GM19193 (cell line): ENCODE measurements around the gene CNTN6.

Experiments used
- POLR2A ChIP-seq: IDR thresholded peaks from 4 replicates; pipeline ENCODE4 v1.6.1; 2011; ENCODE audit not compliant: insufficient read depth, insufficient read length; ENCODE audit errors: extremely low read depth

CNTN6 gene

DNA sequence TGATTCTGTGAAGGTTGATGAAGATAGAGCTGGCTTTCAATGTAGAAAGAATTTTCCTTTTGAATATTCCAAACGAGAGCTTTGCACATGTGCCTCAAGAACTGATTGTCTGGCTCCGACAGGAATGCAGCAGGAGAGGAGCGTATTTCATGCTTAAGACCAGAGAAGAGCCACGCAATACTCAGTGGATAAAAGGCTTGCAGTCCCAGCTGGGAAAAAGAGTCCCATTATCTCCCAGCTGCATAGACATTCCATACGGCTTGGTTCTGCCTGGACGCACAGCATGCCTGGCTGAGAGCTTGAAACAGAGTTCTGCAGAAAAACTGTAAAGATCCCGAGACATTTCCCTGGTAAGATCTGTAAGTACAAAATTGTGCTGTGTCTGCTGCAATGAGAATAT is at the start of gene CNTN6:
Gene CNTN6 (plus strand): TSS at position 254 of the 400 bp plus-strand sequence. CDS start 54,985 bp downstream, outside the sequence.
- no peak for TF ChIP-seq POLR2A

DNA sequence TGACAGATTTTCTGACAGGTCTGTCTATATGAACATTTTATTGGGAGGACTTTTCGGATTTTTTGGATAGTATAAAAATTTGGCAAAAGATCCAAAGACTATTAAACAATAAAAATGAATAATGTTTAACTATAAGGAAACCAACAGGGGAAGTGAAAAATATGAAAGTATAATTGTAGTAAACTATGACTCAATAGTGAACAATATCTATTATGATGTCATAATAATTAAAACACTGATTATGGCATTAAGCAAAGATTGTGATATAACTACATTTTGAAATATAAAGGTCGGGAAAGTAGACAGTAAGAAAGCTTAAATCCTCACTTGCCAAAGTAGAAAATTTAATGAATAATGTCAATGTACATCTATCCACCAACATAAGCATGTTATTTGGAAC is 44.3 kb upstream of the CNTN6 start:
- no peak for TF ChIP-seq POLR2A

DNA sequence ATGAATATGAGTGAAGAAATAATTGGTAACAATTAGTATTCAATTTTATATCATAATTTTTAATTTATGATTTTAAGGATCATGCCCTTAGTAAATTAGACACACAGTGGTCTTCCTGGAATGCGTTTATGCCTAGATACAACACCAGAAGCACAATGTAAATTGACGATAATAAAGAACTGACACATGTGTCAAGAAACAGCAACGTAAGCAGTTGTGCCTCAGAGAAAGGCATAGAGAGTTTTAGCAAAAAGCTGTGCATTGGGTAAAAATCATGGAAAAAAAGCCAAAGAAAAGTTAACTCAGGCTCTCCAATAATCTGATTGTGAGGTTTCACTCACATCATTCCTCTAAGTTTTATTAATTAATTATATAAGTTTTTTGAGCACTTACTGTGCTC is 37.0 kb upstream of the CNTN6 start:
- no peak for TF ChIP-seq POLR2A

DNA sequence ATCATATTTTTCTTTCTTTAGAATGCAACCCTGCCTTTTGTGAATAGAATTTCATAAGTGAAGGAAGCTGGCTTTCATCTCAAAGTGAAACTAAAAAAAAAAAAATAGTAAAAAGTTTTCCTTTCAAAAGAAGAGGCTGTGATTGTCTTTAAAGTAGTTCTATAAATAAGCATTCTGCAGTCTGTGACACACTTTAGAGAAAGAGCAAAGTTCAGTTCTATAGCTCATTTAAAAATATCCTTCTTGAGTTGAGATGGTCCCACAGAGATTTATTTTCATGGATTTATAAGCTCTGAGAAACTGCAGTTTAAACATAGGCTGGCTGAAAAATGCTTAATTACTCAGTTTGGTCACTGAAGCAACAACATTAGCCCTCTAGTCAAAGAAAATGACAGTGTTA is 36.1 kb upstream of the CNTN6 start:
- TF ChIP-seq POLR2A, result no peak

DNA sequence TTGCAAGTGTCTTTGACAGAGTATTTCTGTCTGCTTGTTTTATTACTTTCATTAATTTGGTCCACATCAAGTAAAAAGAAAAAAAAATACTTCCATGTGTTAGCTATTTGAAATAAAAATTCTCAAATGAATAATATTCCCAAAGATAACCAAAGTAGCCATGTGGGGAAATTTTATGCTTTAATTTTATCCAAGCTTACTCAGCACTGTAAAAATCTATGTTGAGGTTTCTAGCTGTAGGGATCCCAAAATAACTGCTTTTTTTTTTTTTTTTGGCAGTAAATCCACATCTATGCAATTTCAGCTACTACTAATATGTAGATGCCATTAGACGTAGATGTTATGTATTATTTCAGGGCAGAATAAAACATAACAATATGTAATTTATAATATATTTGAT is 35.4 kb upstream of the CNTN6 start:
- no peak for TF ChIP-seq POLR2A

DNA sequence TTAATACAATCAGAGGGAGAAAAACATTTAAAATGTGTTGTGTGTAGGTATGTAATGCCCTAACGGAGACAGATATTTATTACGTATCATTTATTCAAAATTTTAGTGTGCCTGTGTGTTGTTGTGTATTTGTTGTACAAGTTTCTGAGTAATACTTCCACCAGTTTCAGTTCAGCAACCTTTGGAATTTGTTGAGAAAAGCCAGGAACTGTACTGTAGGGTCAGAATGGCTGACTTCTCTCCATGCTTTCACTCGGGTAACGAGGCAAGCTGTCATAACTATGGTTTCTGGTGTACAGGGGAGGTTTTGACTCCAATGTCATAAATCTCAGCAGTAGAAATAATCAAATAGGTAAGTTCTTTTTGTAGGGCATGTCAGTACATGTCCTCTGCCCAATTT is 23.8 kb upstream of the CNTN6 start:
- no peak for TF ChIP-seq POLR2A

DNA sequence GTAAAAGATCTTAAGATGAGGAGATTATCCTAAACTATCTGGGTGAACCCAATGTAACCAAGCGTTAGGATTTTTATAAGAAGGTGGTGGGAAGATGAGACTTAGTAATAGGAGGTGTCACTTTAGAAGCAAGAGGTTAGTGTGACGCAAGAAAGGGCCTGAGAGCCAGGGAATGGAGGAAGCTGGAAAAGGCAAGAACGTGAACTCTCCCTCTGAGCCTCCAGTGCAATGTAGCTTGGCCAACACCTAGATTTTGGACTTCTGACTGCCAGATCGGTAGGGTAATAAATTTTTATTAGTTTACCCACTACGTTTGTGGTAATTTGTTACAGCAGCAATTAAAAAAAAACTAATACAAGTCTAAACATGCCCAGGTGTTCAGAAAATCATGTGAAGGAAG is 20.8 kb upstream of the CNTN6 start:
- TF ChIP-seq POLR2A, result no peak

DNA sequence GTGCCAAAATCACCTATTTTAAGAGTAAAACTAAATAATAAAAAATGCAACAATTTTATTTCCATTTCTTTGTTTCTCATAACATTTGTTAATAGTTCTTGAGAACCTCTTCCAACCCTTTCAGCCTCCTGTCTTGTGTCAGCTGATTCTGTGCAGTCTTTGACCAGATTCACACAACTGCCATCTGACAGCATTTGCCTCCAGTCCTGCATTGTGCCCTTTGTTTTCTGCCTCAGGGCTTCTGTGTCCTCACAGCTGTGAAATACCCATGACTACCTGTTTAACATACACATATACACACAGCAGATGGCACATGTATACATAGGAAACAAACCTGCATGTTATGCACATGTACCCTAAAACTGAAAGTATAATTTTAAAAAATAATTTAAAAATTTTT is 13.2 kb upstream of the CNTN6 start:
- TF ChIP-seq POLR2A, result no peak

DNA sequence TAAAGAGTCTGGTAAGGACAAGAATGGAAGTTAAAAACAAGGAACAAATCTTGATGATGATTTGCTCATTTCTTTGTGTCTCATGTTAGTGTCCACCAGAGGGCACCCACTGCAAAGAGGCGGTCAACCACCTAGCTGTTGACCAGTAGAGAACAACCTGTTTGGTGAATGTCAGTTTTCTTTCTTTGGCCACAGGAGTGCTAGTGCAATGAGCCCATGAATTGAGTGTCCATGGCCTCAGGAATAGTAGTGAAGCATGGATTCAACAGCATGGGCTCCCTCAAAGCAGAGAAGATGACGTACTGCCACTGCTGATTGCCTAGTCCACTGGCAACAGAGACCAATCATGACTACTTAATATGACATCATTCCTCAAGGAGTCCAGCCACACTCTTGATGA is 10.7 kb upstream of the CNTN6 start:
- TF ChIP-seq POLR2A, result no peak

DNA sequence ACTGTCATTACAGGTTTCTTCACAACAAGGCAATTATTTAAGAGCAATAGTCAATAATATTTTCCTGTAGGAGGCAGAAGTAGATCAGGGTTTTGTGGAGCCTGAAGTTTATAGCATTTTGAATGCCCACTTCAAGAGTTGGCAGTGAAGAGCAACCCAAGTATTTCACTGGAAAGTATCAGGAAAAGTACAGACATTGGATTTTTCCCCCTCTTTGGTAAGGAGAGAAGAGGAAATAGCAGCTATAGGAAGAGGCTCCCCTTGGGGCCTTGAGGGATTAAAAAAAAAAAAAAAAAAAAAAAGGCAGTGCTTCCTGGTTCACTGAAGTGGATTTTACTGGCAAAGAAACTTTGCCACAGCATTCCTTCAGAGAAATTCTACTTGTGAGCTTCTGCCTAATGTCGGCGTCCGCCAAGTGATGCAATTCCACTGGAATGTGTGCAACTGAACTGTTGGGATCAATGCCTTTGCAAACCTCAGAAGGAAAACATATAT is 5.7 kb upstream of the CNTN6 start:
- no peak for TF ChIP-seq POLR2A

DNA sequence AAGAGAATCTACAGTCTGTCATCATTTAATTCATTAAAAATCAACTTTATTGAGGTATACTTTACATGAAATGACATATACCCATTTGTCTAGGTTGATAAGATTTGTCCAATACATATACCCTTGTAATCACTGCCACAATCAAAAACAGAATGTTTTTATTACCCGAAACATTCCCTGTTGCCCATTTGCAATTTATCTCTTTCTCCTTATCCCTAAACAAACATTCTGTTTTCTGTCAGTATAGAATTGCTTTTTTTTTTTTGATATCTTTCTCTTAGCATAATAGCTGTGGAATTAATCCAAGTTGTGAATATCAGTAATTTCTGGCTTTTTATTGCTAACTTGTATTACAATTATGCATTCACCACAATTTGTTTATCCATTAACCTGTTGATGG is 4.3 kb upstream of the CNTN6 start:
- TF ChIP-seq POLR2A, result no peak

DNA sequence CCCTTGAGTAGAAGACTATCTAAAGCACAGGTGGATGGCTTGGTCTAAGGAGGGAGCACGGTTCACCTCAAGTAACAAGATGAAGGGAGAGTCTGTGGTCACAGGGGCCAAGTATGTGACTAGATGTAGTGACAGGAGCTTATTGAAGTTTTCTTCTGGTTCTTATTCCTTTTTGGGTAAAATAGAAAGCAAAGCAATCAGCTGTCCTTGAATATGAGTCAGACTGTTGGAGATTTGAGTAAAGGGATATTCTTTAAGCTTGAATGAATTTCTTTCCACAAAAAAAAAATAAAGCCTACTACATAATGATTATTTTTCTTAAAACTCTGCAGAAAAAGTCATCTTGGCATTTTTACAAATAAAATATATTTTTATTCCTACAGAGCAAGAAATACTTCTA is 1.5 kb upstream of the CNTN6 start:
- no peak for TF ChIP-seq POLR2A

DNA sequence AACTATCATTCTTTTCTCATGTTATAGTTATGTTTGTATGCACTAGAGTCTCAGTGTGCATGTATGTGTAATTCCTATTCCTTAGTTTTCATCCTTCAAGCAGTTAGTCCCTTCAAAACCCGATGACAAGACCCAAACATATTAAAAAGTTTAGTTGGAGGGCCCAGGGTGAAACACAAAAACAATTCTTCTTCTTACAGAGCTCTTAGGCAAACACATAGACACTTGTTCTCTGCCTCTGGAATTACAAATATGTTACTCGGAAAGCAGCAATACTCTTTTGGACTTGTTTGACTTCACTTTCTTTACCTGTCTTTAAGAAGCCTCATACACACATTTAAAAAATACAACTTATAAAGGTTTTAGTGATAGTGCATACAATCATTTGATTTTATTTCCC is 763 bp upstream of the CNTN6 start:
- TF ChIP-seq POLR2A, result no peak

DNA sequence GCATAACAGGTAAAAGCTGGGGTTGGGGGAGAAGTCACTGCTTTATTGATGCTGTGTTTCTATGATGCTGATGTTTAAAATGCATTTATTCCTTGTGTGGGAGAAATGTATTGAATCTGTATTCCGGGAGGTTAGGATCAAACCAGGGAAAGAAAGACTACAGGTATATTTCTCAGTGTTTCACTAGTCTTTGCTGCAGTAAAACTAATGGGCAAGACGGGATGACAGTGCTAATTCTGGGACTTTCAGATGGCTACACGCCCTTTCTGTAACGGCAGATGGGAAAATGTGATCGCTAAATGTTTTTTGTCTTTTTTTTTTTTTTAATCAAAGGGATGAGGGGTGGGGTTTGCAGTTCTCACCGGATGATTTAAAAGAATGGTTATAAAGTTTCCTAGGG is 393 bp downstream of the CNTN6 start:
- TF ChIP-seq POLR2A, result no peak

DNA sequence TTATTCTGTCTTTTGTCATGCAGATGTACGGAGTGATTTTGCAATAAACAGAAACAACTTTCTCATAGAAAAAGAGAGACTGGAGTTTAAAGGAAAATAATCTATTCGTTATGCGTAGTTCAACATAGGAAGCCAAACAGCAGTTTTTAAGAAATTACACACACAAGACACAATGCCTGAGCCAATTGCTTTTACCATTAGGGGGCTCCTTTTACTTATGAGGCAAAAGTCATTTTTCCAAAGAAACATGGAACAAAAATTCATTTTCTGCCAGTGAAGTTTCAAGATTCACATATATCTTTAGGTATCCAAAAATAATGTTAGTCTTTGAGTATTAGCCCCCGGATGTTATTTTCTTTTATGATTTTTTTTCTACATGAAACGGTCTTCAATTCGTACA is 10.7 kb downstream of the CNTN6 start:
- no peak for TF ChIP-seq POLR2A

DNA sequence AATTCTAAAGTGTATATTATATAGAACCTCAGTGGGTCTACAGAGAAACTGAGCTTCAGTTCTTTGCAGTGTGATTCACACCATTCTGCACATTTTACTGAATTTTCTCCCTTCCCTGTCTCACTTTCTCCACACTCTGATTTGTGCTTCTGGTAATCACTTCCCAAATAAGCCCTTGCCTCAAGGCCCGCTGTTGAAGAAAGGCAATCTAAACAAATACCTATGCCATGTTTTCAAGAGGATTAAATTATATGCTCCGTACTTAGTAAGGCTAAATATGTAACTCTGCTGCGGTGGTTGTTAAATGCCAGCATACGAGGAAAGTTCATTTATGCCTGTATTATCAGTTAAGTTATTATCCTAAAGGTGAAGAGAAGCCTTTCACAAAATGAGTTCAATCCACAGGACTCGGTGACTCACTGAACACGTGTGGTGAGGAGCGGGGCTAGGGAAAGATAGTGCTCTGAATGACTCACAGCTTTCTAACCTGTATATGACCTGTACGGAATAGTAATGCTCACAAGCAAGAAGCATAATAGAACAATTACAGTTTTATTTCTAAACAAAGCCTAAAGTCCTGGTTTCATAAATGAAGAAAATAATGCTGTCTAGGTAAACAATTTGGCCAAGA is 25.1 kb downstream of the CNTN6 start:
- TF ChIP-seq POLR2A, result no peak

DNA sequence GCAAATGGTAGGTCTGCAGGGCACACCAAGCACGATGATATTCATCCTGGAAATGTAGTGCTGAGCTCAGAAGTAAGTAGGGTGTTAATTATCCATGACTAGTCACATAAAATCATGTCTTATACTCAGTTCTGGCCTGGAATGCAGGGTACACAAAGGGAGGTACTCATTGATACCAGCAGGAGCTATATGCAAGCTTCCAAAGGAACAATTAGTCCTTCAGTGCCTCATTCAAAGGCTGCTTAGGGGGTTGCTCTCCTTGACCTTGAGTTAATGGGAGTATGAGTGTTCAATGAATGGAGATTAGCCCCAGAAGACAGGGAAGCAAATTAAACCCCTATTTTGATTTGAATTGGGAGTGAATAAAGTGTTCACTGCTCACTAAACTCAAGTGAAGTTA is 38.3 kb downstream of the CNTN6 start:
- no peak for TF ChIP-seq POLR2A

DNA sequence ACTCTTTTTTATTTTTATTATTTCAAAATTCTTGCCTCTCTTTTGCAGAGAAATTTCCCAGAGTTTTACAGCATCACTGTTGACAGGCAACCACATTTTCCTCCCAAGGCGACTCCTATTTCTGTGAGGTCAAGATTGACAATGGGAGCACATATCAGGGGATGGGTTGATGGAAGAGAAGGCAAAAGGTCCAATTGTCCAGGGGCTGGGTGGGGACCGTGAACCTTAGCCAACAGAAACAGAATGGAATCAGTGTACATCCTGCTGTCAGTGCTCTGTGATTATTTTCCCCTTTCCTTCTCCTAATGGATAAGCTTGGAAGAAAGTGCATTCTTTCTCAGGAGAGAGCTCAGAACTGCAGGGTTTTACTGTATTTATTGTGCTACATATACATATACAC is 42.4 kb downstream of the CNTN6 start:
- no peak for TF ChIP-seq POLR2A

DNA sequence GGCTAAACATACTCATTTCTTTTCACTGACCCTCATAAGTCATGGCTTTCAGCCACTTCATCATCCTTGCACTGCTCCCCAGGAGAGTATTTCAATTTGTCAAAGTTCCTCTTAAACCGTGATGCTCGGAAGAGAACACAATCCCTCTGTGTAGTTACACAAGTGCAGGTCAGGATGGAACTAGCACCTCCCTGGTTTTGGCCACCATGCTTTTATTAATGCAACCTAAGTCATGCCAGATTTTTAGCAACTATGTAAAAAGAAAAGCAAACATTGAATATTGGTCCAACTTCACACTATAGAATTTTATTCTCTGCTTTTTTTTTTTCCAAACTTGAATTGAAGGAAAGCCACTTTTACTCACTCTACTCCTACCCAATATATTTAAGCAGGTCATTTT is 45.2 kb downstream of the CNTN6 start:
- TF ChIP-seq POLR2A, result no peak
